Astrocyte (in vitro differentiated cells and primary cell): Measurements from ENCODE around the gene VEPH1.

ENCODE experiments used
- CTCF ChIP-seq: IDR thresholded peaks from 2 replicates; pipeline ENCODE4 v1.5.1; 2011; ENCODE audit warnings: low read depth, mild to moderate bottlenecking, inconsistent platforms, low read length, moderate library complexity; ENCODE audit not compliant: insufficient read depth
- EZH2 ChIP-seq: IDR thresholded peaks from 2 replicates; pipeline ENCODE4 v1.6.1; 2012; ENCODE audit warnings: mild to moderate bottlenecking, low read length, inconsistent platforms; ENCODE audit not compliant: insufficient read depth

- no peak for TF ChIP-seq CTCF
- TF ChIP-seq EZH2: no peak
These were observed 264.8 kb downstream of the VEPH1 start for GRCh38 chr3:157238457-157238856.
